Fibroblast of lung (primary cell): ENCODE data around the gene PDZD2. TPM values are rescaled to one million over a fixed set of nuclear protein-coding genes. Genes with fewer than 3 reads are reported as not detected.

Experiments
- DNase-seq, 2 donors: peaks; one replicate each; pipeline versions ENCODE4 v3.0.0 to v3.0.0-alpha.2; 2010; ENCODE audit warnings: low read depth in 2 of 2
- H2AFZ ChIP-seq: 2 replicates; pipeline ENCODE4 v1.5.1; 2012; ENCODE audit warnings: low read length, control low read depth, inconsistent platforms
- H3K27ac ChIP-seq: 2 replicates; pipeline ENCODE4 v1.5.1; 2011; ENCODE audit warnings: low read length, control low read depth; ENCODE audit not compliant: insufficient read depth
- H3K27me3 ChIP-seq: 2 replicates; pipeline ENCODE4 v1.5.1; 2011; ENCODE audit warnings: mild to moderate bottlenecking, low read length; ENCODE audit not compliant: control insufficient read depth, insufficient read depth
- H3K36me3 ChIP-seq: 2 replicates; pipeline ENCODE4 v1.5.1; 2011; ENCODE audit warnings: low read length; ENCODE audit not compliant: control insufficient read depth, insufficient read depth
- H3K4me1 ChIP-seq: 2 replicates; pipeline ENCODE4 v1.5.1; 2011; ENCODE audit warnings: low read length; ENCODE audit not compliant: control insufficient read depth, insufficient read depth; ENCODE audit errors: extremely low read depth
- H3K4me2 ChIP-seq: 2 replicates; pipeline ENCODE4 v1.5.1; 2011; ENCODE audit warnings: low read length, control low read depth; ENCODE audit not compliant: insufficient read depth; ENCODE audit errors: extremely low read depth
- H3K4me3 ChIP-seq, 4 experiments: fragments of 200-600 bp in 1 of 4; sonication (generic) in 1 of 4; replicated peaks in 1 of 4; 2 replicates each; pipeline ENCODE4 v1.5.1; 2011 to 2016; ENCODE audit warnings: low read length in 4 of 4, low read depth in 3 of 4, mild to moderate bottlenecking in 3 of 4, control low read depth in 2 of 4, inconsistent platforms in 1 of 4, mixed read lengths in 1 of 4; ENCODE audit not compliant: insufficient read depth in 1 of 4; ENCODE audit errors: control extremely low read depth in 1 of 4
- H3K79me2 ChIP-seq: 2 replicates; pipeline ENCODE4 v1.5.1; 2012; ENCODE audit warnings: mild to moderate bottlenecking, low read length, inconsistent platforms; ENCODE audit not compliant: control insufficient read depth, insufficient read depth
- H3K9ac ChIP-seq: 2 replicates; pipeline ENCODE4 v1.5.1; 2011; ENCODE audit warnings: mild to moderate bottlenecking, low read length, control low read depth; ENCODE audit not compliant: insufficient read depth
- H3K9me3 ChIP-seq: 2 replicates; pipeline ENCODE4 v1.5.1; 2012; ENCODE audit warnings: low read depth, low read length; ENCODE audit not compliant: control insufficient read depth, insufficient read depth
- H4K20me1 ChIP-seq: 2 replicates; pipeline ENCODE4 v1.5.1; 2011; ENCODE audit warnings: low read length; ENCODE audit not compliant: control insufficient read depth, insufficient read depth; ENCODE audit errors: extremely low read depth
- EZH2 ChIP-seq: IDR thresholded peaks from 2 replicates; pipeline ENCODE4 v1.5.1; 2012; ENCODE audit warnings: low read length, control low read depth, mild to moderate bottlenecking; ENCODE audit errors: missing control alignments
- polyA plus RNA-seq, 2 donors: library from polyadenylated mRNA; depleted of rRNA in 1 of 2; stranded (reverse) in 1 of 2; unstranded in 1 of 2; fragments of >200 nt; gene quantifications; 2 replicates each; pipeline ENCODE4 v1.2.1, GENCODE V29; 2011 to 2012; ENCODE audit warnings: missing spikeins in 1 of 2
- total RNA-seq: library from RNA; depleted of rRNA; stranded (reverse); fragments of >200 nt; gene quantifications from 2 replicates; pipeline ENCODE4 v1.2.1, GENCODE V29; 2014
- TF ChIP-seq, protein P1 (sequence below), 2 donors: IDR thresholded peaks in 1 of 2; conservative IDR thresholded peaks in 1 of 2; 1 replicate in 1 of 2; 2 replicates in 1 of 2; pipeline ENCODE4 v1.5.1; 2011 to 2012; ENCODE audit warnings: low read length in 2 of 2, control low read depth in 1 of 2, inconsistent platforms in 1 of 2, low read depth in 1 of 2, mild to moderate bottlenecking in 1 of 2

Gene PDZD2
- total and polyA plus RNA-seq, 2 donors (not counting 1 experiment from before 2014, with no cell fraction given) = 0.33 to 0.40 TPM

- H4K20me1 ChIP-seq = no peaks in the 10 kb centered on the region
- H3K27ac ChIP-seq = no peak overlapping the region
- no peak overlapping the region for H2AFZ ChIP-seq
- H3K79me2 ChIP-seq = no peaks in the 10 kb centered on the region
- H3K9ac ChIP-seq = no peak overlapping the region
- DNase-seq = no peak
- H3K9me3 ChIP-seq = no peaks in the 10 kb centered on the region
- TF ChIP-seq EZH2 = no peak
- TF ChIP-seq, protein P1, sequence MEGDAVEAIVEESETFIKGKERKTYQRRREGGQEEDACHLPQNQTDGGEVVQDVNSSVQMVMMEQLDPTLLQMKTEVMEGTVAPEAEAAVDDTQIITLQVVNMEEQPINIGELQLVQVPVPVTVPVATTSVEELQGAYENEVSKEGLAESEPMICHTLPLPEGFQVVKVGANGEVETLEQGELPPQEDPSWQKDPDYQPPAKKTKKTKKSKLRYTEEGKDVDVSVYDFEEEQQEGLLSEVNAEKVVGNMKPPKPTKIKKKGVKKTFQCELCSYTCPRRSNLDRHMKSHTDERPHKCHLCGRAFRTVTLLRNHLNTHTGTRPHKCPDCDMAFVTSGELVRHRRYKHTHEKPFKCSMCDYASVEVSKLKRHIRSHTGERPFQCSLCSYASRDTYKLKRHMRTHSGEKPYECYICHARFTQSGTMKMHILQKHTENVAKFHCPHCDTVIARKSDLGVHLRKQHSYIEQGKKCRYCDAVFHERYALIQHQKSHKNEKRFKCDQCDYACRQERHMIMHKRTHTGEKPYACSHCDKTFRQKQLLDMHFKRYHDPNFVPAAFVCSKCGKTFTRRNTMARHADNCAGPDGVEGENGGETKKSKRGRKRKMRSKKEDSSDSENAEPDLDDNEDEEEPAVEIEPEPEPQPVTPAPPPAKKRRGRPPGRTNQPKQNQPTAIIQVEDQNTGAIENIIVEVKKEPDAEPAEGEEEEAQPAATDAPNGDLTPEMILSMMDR (conservative IDR thresholded peaks at IDR 0.05 in 1 of 2, IDR thresholded peaks at IDR 0.05 in 1 of 2; ENCODE audit: low read depth in 1 of 2, low read length in 2 of 2) = no peak
- H3K27me3 ChIP-seq = peaks cover 6% of the 10 kb centered on the region
- no peaks in the 10 kb centered on the region for H3K4me1 ChIP-seq
- no peak overlapping the region for H3K4me2 ChIP-seq
- H3K36me3 ChIP-seq = no peaks in the 10 kb centered on the region
- no peak overlapping the region for H3K4me3 ChIP-seq
Observed at GRCh38 chr5:31800351-31800750, 161.4 kb downstream of the PDZD2 start.

DNA sequence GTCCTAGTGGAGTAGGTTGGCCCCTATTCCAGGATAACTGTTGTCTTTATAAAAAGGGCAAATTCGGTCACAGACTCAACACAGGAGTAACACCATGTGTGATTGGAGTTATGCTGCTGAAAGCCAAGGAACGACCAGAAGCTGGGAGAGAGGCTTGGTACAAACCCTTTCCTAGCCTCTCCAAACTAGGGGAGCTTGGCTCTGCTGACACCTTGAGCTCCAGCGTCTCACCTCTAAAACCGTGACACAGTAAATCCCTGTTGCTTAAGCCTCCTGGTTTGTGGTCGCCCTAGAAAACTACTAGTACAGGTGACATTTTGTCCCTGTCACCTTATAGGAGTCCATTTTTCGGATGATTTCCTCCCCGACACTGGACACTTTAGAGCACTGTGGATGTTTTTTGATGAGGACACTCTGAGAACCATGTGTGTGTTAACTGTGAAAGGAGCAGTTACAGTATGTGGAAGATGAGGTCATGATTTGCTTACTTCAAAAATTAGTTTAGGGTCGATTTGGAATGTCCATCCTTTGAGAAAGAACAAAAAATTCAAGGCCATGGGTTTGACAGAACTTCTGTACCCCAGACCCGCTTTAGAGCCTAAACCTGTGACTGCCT, 167.0 kb downstream of the PDZD2 start:
- Histone ChIP-seq H3K9ac (no peak overlapping the region), H3K27ac (no peak overlapping the region), H3K79me2 (no peaks in the 10 kb centered on the region), H4K20me1 (no peaks in the 10 kb centered on the region), H3K36me3 (no peaks in the 10 kb centered on the region), H3K4me1 (peaks cover 2% of the 10 kb centered on the region), H3K4me3 (no peak overlapping the region), H2AFZ (no peak overlapping the region), H3K9me3 (no peaks in the 10 kb centered on the region), H3K27me3 (peaks cover 8% of the 10 kb centered on the region), H3K4me2 (no peak overlapping the region)
- TF ChIP-seq EZH2 = no peak
- TF ChIP-seq, protein P1 (conservative IDR thresholded peaks at IDR 0.05 in 1 of 2, IDR thresholded peaks at IDR 0.05 in 1 of 2; ENCODE audit: low read depth in 1 of 2, low read length in 2 of 2) = no peak
- DNase-seq = no peak

DNA sequence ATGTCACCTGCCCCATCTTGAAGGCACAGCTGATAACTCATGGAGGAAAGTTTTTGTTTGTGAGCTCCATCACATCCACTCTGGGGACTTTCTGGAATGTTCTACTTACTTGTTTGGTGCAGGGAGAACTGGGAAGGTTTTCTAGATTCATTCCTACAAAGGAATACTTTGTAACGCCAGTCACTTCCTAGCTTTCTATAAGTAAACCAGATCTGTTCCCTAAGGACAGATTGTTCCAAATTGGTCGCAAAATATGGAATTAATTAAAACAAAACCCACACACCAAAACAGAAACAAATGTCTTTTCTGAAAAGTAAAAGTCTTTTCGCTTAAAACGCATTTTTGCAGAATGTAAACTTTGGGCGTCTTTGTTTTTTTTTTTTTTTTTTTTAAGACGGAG, 167.6 kb downstream of the PDZD2 start:
- H3K4me2 ChIP-seq = no peak overlapping the region

More for the DNA sequence above, 167.6 kb downstream of the PDZD2 start:
- H3K4me1 ChIP-seq = peaks cover 2% of the 10 kb centered on the region
- H3K79me2 ChIP-seq = no peaks in the 10 kb centered on the region
- no peak overlapping the region for H3K27ac ChIP-seq
- no peak for DNase-seq
- H3K9ac ChIP-seq = no peak overlapping the region
- H4K20me1 ChIP-seq = no peaks in the 10 kb centered on the region
- H3K36me3 ChIP-seq = no peaks in the 10 kb centered on the region
- H2AFZ ChIP-seq = no peak overlapping the region
- H3K4me3 ChIP-seq = no peak overlapping the region
- peaks cover 5% of the 10 kb centered on the region for H3K27me3 ChIP-seq
- no peaks in the 10 kb centered on the region for H3K9me3 ChIP-seq
- TF ChIP-seq, protein P1 (conservative IDR thresholded peaks at IDR 0.05 in 1 of 2, IDR thresholded peaks at IDR 0.05 in 1 of 2; ENCODE audit: low read depth in 1 of 2, low read length in 2 of 2) = no peak
- no peak for TF ChIP-seq EZH2
